HL-60 (cell line): Measurements from ENCODE around the gene TJP1.

Experiments used
- DNase-seq, 2 experiments: peaks; one replicate each; pipeline ENCODE4 v3.0.0-alpha.2; 2010 to 2020; ENCODE audit warnings: low read depth in 1 of 2, low spot score in 1 of 2
- H3K27ac ChIP-seq: fragments of 250-450 bp; sonication (Bioruptor Pico); replicated peaks from 2 replicates; pipeline ENCODE4 v1.5.1; 2020; ENCODE audit warnings: mild to moderate bottlenecking, moderate library complexity
- H3K27me3 ChIP-seq: fragments of 250-450 bp; sonication (Bioruptor Pico); 2 replicates; pipeline ENCODE4 v1.5.1; 2021; ENCODE audit warnings: mild to moderate bottlenecking, moderate library complexity; ENCODE audit not compliant: insufficient read depth, poor library complexity, severe bottlenecking
- H3K4me3 ChIP-seq: replicated peaks from 2 replicates; pipeline ENCODE4 v1.5.1; 2011; ENCODE audit warnings: mild to moderate bottlenecking, control low read depth, low read length; ENCODE audit not compliant: insufficient read depth
- CTCF ChIP-seq: IDR thresholded peaks from one replicate; pipeline ENCODE4 v1.5.1; 2011; ENCODE audit warnings: low read length, control low read depth, inconsistent platforms; ENCODE audit not compliant: insufficient read depth
- GABPA ChIP-seq: IDR thresholded peaks from 2 replicates; pipeline ENCODE4 v1.6.1; 2012; ENCODE audit warnings: low read depth
- POLR2AphosphoS5 ChIP-seq: IDR thresholded peaks from 2 replicates; pipeline ENCODE4 v1.6.1; 2012; ENCODE audit warnings: low read depth
- REST ChIP-seq: IDR thresholded peaks from 2 replicates; pipeline ENCODE4 v1.6.1; 2012; ENCODE audit warnings: low read depth; ENCODE audit not compliant: insufficient replicate concordance
- SPI1 ChIP-seq: IDR thresholded peaks from 2 replicates; pipeline ENCODE4 v1.6.1; 2012; ENCODE audit warnings: low read depth, mild to moderate bottlenecking, borderline replicate concordance

Gene TJP1

DNA sequence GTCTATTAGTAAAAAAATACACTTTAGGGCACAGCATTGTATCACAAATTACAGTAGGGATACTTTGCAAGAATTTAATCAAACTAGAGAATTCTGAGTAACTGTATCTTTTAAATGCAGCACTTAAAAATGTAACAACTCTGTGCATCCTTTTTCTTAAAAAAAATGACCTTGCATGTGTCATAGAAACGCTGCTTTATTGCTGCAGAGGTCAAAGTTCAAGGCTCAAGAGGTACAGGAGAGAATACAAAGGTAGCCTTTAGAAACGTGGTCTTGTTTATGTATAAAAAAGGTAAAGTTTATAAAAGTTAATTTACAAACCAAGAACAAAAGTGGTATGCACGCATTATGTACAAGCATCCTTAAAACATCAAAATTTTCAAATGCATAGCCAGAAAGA is 122.0 kb downstream of the TJP1 start:
- Histone ChIP-seq H3K27me3 (no peaks in the 10 kb centered on the region), H3K27ac (no peak overlapping the region), H3K4me3 (no peak overlapping the region)
- DNase-seq, result no peak
- TF ChIP-seq CTCF, result no peak
- no peak for TF ChIP-seq POLR2AphosphoS5
- TF ChIP-seq SPI1, result no peak
- TF ChIP-seq GABPA, result no peak
- no peak for TF ChIP-seq REST

DNA sequence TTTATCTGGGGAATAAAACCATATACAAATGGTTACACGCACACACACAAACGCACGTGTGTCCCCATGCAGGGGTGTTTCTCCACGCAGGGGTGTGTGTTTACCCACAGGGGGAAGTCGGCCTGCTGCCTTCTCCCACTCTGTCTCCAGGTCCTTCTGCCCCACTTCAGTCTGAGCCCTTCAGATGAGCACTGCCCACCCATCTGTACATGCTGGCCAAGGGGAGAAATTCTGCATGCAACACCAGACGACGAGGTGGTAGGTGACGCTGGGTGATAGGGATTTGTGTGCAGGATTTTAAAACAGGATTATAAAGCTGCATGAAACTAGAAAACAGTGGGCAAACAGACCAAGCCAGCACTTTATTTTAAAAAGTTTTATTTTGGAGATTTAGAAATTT is 122.5 kb downstream of the TJP1 start:
- H3K27me3 ChIP-seq, result no peaks in the 10 kb centered on the region
- no peak for DNase-seq

More for the DNA sequence above, 122.5 kb downstream of the TJP1 start:
- Histone ChIP-seq H3K4me3 (no peak overlapping the region), H3K27ac (no peak overlapping the region)
- TF ChIP-seq CTCF (no peak), REST (no peak), SPI1 (no peak), GABPA (no peak), POLR2AphosphoS5 (no peak)
